IMR-90 (cell line): ENCODE measurements around the gene AUH. TPM values are rescaled to one million over a fixed set of nuclear protein-coding genes. Genes with fewer than 3 reads are reported as not detected.

Source experiments
- ATAC-seq: fragments of 200-7000 bp; cut with Tn5 transposase; 2 replicates; pipeline ENCODE4 v1.9.1; 2020; ENCODE audit warnings: low read depth, mild to moderate bottlenecking, moderate library complexity
- BruUV-seq: library from RNA; stranded (reverse); fragments of 400-500 nt; replicated peaks from 2 replicates; lab custom pipeline; 2021; lab: Mats Ljungman, UMichigan
- CTCF ChIA-PET: fragments of 300-600 bp; formaldehyde crosslinking; extraction: SDS; loops from one replicate; lab custom pipeline; 2021; ENCODE audit warnings: antibody characterized with exemption; lab: Yijun Ruan, JAX
- POLR2A ChIA-PET: fragments of 300-600 bp; sonication (Branson Sonifier 250); formaldehyde crosslinking; loops from one replicate; lab custom pipeline; 2022; ENCODE audit warnings: antibody characterized with exemption; ENCODE audit not compliant: unreplicated experiment; lab: Charles Lee
- DNase-seq: peaks from one replicate; pipeline ENCODE4 v3.0.0; 2013
- H2AFZ ChIP-seq: replicated peaks from 2 replicates; pipeline ENCODE3; 2013; ENCODE audit warnings: low read length, mild to moderate bottlenecking; ENCODE audit not compliant: poor library complexity
- H2AK5ac ChIP-seq: 2 replicates; pipeline ENCODE4 v1.6.1; 2013; ENCODE audit warnings: low read depth, low read length, inconsistent platforms
- H2AK9ac ChIP-seq: replicated peaks from 2 replicates; pipeline ENCODE3; 2013; ENCODE audit warnings: mild to moderate bottlenecking, low read depth, low read length, moderate library complexity; ENCODE audit not compliant: poor library complexity
- H2BK120ac ChIP-seq: 2 replicates; pipeline ENCODE4 v1.6.1; 2013; ENCODE audit warnings: low read depth, low read length, inconsistent platforms
- H2BK15ac ChIP-seq: 3 replicates; pipeline ENCODE4 v1.6.1; 2013; ENCODE audit warnings: low read depth, low read length, inconsistent platforms
- H2BK20ac ChIP-seq: 2 replicates; pipeline ENCODE4 v1.6.1; 2013; ENCODE audit warnings: low read depth, mild to moderate bottlenecking, inconsistent platforms, low read length, moderate library complexity
- H2BK5ac ChIP-seq: 2 replicates; pipeline ENCODE4 v1.6.1; 2013; ENCODE audit warnings: mild to moderate bottlenecking, low read depth, low read length, inconsistent platforms; ENCODE audit not compliant: poor library complexity, severe bottlenecking
- H3K14ac ChIP-seq: replicated peaks from 2 replicates; pipeline ENCODE4 v1.6.1; 2013; ENCODE audit warnings: low read depth, low read length, inconsistent platforms
- H3K18ac ChIP-seq: 2 replicates; pipeline ENCODE4 v1.6.1; 2013; ENCODE audit warnings: low read depth, low read length, control low read depth
- H3K23ac ChIP-seq: 2 replicates; pipeline ENCODE4 v1.6.1; 2013; ENCODE audit warnings: low read depth, low read length, inconsistent platforms
- H3K27ac ChIP-seq: 2 replicates; pipeline ENCODE4 v1.5.1; 2013; ENCODE audit warnings: mild to moderate bottlenecking, control low read depth, low read length; ENCODE audit not compliant: insufficient read depth
- H3K27me3 ChIP-seq: 2 replicates; pipeline ENCODE4 v1.6.1; 2013; ENCODE audit warnings: low read length; ENCODE audit not compliant: control insufficient read depth, insufficient read depth
- H3K36me3 ChIP-seq: 2 replicates; pipeline ENCODE4 v1.6.1; 2013; ENCODE audit warnings: low read length, mixed read lengths; ENCODE audit not compliant: control insufficient read depth, insufficient read depth
- H3K4ac ChIP-seq: 2 replicates; pipeline ENCODE4 v1.6.1; 2013; ENCODE audit warnings: low read depth, low read length, inconsistent platforms
- H3K4me1 ChIP-seq: 2 replicates; pipeline ENCODE4 v1.6.1; 2013; ENCODE audit warnings: low read length, mixed read lengths; ENCODE audit not compliant: control insufficient read depth, insufficient read depth
- H3K4me2 ChIP-seq: 2 replicates; pipeline ENCODE4 v1.6.1; 2013; ENCODE audit warnings: low read depth, mild to moderate bottlenecking, control low read depth, low read length, moderate library complexity
- H3K4me3 ChIP-seq: 2 replicates; pipeline ENCODE4 v1.5.1; 2013; ENCODE audit warnings: low read depth, mild to moderate bottlenecking, control low read depth, low read length, moderate library complexity; ENCODE audit not compliant: insufficient read depth
- H3K56ac ChIP-seq: 2 replicates; pipeline ENCODE4 v1.6.1; 2013; ENCODE audit warnings: low read length, inconsistent platforms; ENCODE audit not compliant: insufficient read depth; ENCODE audit errors: extremely low read depth
- H3K79me1 ChIP-seq, 2 experiments: 2 replicates each; pipeline ENCODE4 v1.6.1; 2013; ENCODE audit warnings: low read length in 2 of 2, inconsistent platforms in 1 of 2, low read depth in 1 of 2
- H3K9ac ChIP-seq: 2 replicates; pipeline ENCODE4 v1.6.1; 2013; ENCODE audit warnings: low read depth, low read length, control low read depth
- H3K9me1 ChIP-seq: 2 replicates; pipeline ENCODE4 v1.6.1; 2013; ENCODE audit warnings: low read length, inconsistent platforms; ENCODE audit not compliant: insufficient read depth
- H3K9me3 ChIP-seq: 2 replicates; pipeline ENCODE4 v1.6.1; 2013; ENCODE audit warnings: low read length; ENCODE audit not compliant: control insufficient read depth, insufficient read depth
- H4K20me1 ChIP-seq: 2 replicates; pipeline ENCODE4 v1.6.1; 2013; ENCODE audit warnings: low read length, inconsistent platforms; ENCODE audit not compliant: insufficient read depth
- H4K5ac ChIP-seq: 2 replicates; pipeline ENCODE4 v1.6.1; 2013; ENCODE audit warnings: mild to moderate bottlenecking, low read depth, low read length, control low read depth
- H4K8ac ChIP-seq, 2 experiments: 2 replicates each; pipeline ENCODE4 v1.6.1; 2013; ENCODE audit warnings: low read depth in 2 of 2, low read length in 2 of 2, control low read depth in 1 of 2, inconsistent platforms in 1 of 2
- H4K91ac ChIP-seq: 2 replicates; pipeline ENCODE4 v1.6.1; 2013; ENCODE audit warnings: low read depth, low read length, inconsistent platforms; ENCODE audit not compliant: insufficient read depth
- BHLHE40 ChIP-seq: fragments of 150-350 bp; IDR thresholded peaks from 2 replicates; pipeline ENCODE4 v1.6.1; 2016; ENCODE audit warnings: mild to moderate bottlenecking, low read depth, low read length
- CEBPB ChIP-seq: IDR thresholded peaks from 2 replicates; pipeline ENCODE4 v1.6.1; 2012; ENCODE audit warnings: low read depth, low read length, improper control_type of control experiment
- FOS ChIP-seq: fragments of 150-350 bp; IDR thresholded peaks from 2 replicates; pipeline ENCODE4 v1.6.1; 2016; ENCODE audit warnings: low read depth, low read length
- MAZ ChIP-seq: IDR thresholded peaks from 2 replicates; pipeline ENCODE4 v1.6.1; 2012; ENCODE audit warnings: low read depth, mild to moderate bottlenecking, low read length, improper control_type of control experiment, moderate library complexity, borderline replicate concordance
- MXI1 ChIP-seq: IDR thresholded peaks from 2 replicates; pipeline ENCODE4 v1.6.1; 2012; ENCODE audit warnings: low read depth, mild to moderate bottlenecking, low read length, moderate library complexity, borderline replicate concordance
- RAD21 ChIP-seq: IDR thresholded peaks from 2 replicates; pipeline ENCODE4 v1.6.1; 2012; ENCODE audit warnings: low read length, improper control_type of control experiment
- SMC3 ChIP-seq: fragments of 150-350 bp; IDR thresholded peaks from 2 replicates; pipeline ENCODE4 v1.6.1; 2016; ENCODE audit warnings: low read depth, mild to moderate bottlenecking, antibody characterized with exemption, low read length, moderate library complexity
- WGBS, 2 experiments: methylation state at CpG; one replicate each; pipeline versions ENCODE4 v1.1.5 to v1.1.7; 2013; ENCODE audit warnings: missing lambda C conversion rate in 2 of 2; ENCODE audit not compliant: insufficient read length in 1 of 2; ENCODE audit errors: extremely low coverage in 2 of 2; 5-methylcytosine and 5-hydroxymethylcytosine counted together
- dilution Hi-C: fragments of 300-500 bp; cut with HindIII; formaldehyde crosslinking; loops from one replicate; pipeline ENCODE4 v1.14.3; 2018; ENCODE audit warnings: low sequenced_read_pairs; ENCODE audit not compliant: unreplicated experiment
- in situ Hi-C: fragments of 300-500 bp; cut with MboI; formaldehyde crosslinking; loops from 3 replicates; pipeline ENCODE4 v1.14.3; 2019; ENCODE audit warnings: low sequenced_read_pairs, inconsistent platforms, mixed read lengths
- intact Hi-C: fragments of 100-400 bp; cut with micrococcal nuclease; formaldehyde crosslinking; loops from 2 replicates; pipeline ENCODE4 v1.10.0; 2022
- polyA plus RNA-seq, 3 experiments: library from polyadenylated mRNA; depleted of rRNA; stranded (reverse); fragments of >200 nt; gene quantifications; 2 replicates each; pipeline ENCODE4 v1.2.3, GENCODE V29; 2012; ENCODE audit warnings: low replicate concordance in 1 of 3
- total RNA-seq: library from RNA; depleted of rRNA; stranded (reverse); fragments of >200 nt; gene quantifications from 2 replicates; pipeline ENCODE4 v1.2.3, GENCODE V29; 2012

Gene AUH
- total and polyA plus RNA-seq, 2 of the 4 experiments (the other 2 are of a cell fraction), result 5.9 to 8.1 TPM

DNA sequence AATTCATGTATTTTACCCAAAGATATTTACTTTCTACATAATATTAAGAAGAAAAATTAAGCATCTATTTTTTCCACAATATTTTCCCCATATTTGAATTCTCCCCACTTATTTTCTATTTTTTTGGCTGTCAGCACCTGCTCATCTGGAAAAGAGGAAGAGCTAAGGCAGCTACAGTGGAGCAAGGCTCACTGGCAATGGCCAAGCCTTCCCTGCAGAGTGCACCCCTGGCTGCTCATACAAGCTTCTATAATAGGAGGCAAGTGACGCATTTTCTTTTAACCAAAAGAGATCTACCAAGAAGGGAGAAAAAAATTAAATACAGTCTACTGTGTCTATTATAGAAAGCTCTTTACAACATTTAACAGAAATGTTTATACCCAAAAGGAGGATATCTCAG is 72.5 kb downstream of the AUH start:
- CTCF ChIA-PET, result interaction anchor here (0.7 kb wide), 1 partner anchor 79 kb away, joined by 5 read pairs; no protein-coding TSS in a partner anchor
- DNase-seq, result no peak

More for the DNA sequence above, 72.5 kb downstream of the AUH start:
- Histone ChIP-seq H3K9ac (no peak overlapping the region), H2BK20ac (no peak overlapping the region), H3K23ac (no peak overlapping the region), H3K18ac (no peak overlapping the region), H2BK15ac (no peak overlapping the region), H4K5ac (no peak overlapping the region), H3K4me3 (no peak overlapping the region), H3K9me1 (no peaks in the 10 kb centered on the region), H4K91ac (no peak overlapping the region), H2AK9ac (no peak overlapping the region), H3K79me1 (no peaks in the 10 kb centered on the region), H3K14ac (no peak overlapping the region), H3K27me3 (no peaks in the 10 kb centered on the region), H3K56ac (no peak overlapping the region), H2BK5ac (no peak overlapping the region), H2BK120ac (no peak overlapping the region), H3K27ac (no peak overlapping the region), H2AFZ (no peak overlapping the region), H3K9me3 (no peaks in the 10 kb centered on the region), H3K4ac (no peak overlapping the region), H4K8ac (no peak overlapping the region), H4K20me1 (no peaks in the 10 kb centered on the region), H3K4me2 (no peak overlapping the region), H2AK5ac (no peak overlapping the region), H3K36me3 (peaks cover 13% of the 10 kb centered on the region), H3K4me1 (peaks cover 2% of the 10 kb centered on the region)
- intact Hi-C loops (loop anchor here (5.0 kb wide), 1 partner anchor 42 kb away; no protein-coding TSS in a partner anchor), dilution Hi-C loops (no loop called here), in situ Hi-C loops (no loop called here)
- BruUV-seq, result no TSS peak
- no CpG with 5 or more reads among the region's 1 CpG for WGBS, 2 experiments
- ATAC-seq, result no peak
- TF ChIP-seq SMC3, result no peak
- TF ChIP-seq FOS, result no peak
- no peak for TF ChIP-seq MAZ
- TF ChIP-seq MXI1, result no peak
- TF ChIP-seq BHLHE40, result no peak
- no peak for TF ChIP-seq CEBPB
- no peak for TF ChIP-seq RAD21
- POLR2A ChIA-PET, result no interaction called here
